Liver (tissue), 9 donors: ENCODE measurements around the gene NR2E1. TPM values are rescaled to one million over a fixed set of nuclear protein-coding genes. Genes with fewer than 3 reads are reported as not detected.

Source experiments
- DNase-seq: peaks from one replicate; pipeline ENCODE4 v3.0.0-alpha.2; 2017; ENCODE audit warnings: low spot score
- H3K27ac ChIP-seq, 2 donors: one replicate each; pipeline ENCODE4 v1.7.0; 2013; ENCODE audit warnings: inconsistent platforms in 2 of 2, low read length in 2 of 2, control low read depth in 1 of 2, low read depth in 1 of 2, mild to moderate bottlenecking in 1 of 2
- H3K27me3 ChIP-seq, 4 donors: one replicate each; pipeline versions ENCODE4 v1.6.1 to v1.7.0; 2013; ENCODE audit warnings: low read length in 3 of 4, inconsistent platforms in 1 of 4, mild to moderate bottlenecking in 1 of 4, moderate library complexity in 1 of 4; ENCODE audit not compliant: control insufficient read depth in 4 of 4, insufficient read depth in 4 of 4
- H3K36me3 ChIP-seq, 4 donors: one replicate each; pipeline versions ENCODE4 v1.6.1 to v1.7.0; 2013; ENCODE audit warnings: low read length in 3 of 4, mild to moderate bottlenecking in 3 of 4, low read depth in 1 of 4, moderate library complexity in 1 of 4; ENCODE audit not compliant: control insufficient read depth in 4 of 4, insufficient read depth in 3 of 4
- H3K4me1 ChIP-seq, 4 donors: one replicate each; pipeline versions ENCODE4 v1.6.1 to v1.7.0; 2013; ENCODE audit warnings: low read length in 3 of 4, mild to moderate bottlenecking in 3 of 4, moderate library complexity in 1 of 4; ENCODE audit not compliant: control insufficient read depth in 4 of 4, insufficient read depth in 4 of 4
- H3K4me3 ChIP-seq, 3 donors: one replicate each; pipeline versions ENCODE4 v1.6.1 to v1.7.0; 2013; ENCODE audit warnings: low read length in 3 of 3, control low read depth in 1 of 3, low read depth in 1 of 3, mild to moderate bottlenecking in 1 of 3
- H3K9ac ChIP-seq, 2 donors: one replicate each; pipeline ENCODE4 v1.7.0; 2013; ENCODE audit warnings: low read length in 2 of 2, mild to moderate bottlenecking in 2 of 2, moderate library complexity in 2 of 2, control low read depth in 1 of 2, low read depth in 1 of 2
- H3K9me3 ChIP-seq, 4 donors: one replicate each; pipeline versions ENCODE4 v1.6.1 to v1.7.0; 2013; ENCODE audit warnings: low read length in 3 of 4; ENCODE audit not compliant: control insufficient read depth in 4 of 4
- EGR1 ChIP-seq, 2 donors: IDR thresholded peaks; 2 replicates each; pipeline ENCODE4 v1.6.1; 2016 to 2018; ENCODE audit warnings: antibody characterized with exemption in 2 of 2, low read depth in 2 of 2
- FOXA1 ChIP-seq: IDR thresholded peaks from 2 replicates; pipeline ENCODE4 v1.6.1; 2016; ENCODE audit warnings: antibody characterized with exemption
- FOXA2 ChIP-seq: IDR thresholded peaks from 2 replicates; pipeline ENCODE4 v1.6.1; 2016; ENCODE audit warnings: antibody characterized with exemption
- GABPA ChIP-seq, 2 donors: IDR thresholded peaks in 1 of 2; conservative IDR thresholded peaks in 1 of 2; 2 replicates each; pipeline ENCODE4 v1.6.1; 2016; ENCODE audit warnings: antibody characterized with exemption in 2 of 2, mild to moderate bottlenecking in 1 of 2, moderate library complexity in 1 of 2
- HNF4A ChIP-seq, 2 donors: conservative IDR thresholded peaks; 2 replicates each; pipeline ENCODE4 v1.6.1; 2016; ENCODE audit warnings: antibody characterized with exemption in 2 of 2, mild to moderate bottlenecking in 2 of 2
- HNF4G ChIP-seq: IDR thresholded peaks from 2 replicates; pipeline ENCODE4 v1.6.1; 2016; ENCODE audit warnings: antibody characterized with exemption
- JUND ChIP-seq, 2 donors: IDR thresholded peaks; 2 replicates each; pipeline ENCODE4 v1.6.1; 2016; ENCODE audit warnings: antibody characterized with exemption in 2 of 2
- RAD21 ChIP-seq, 2 donors: IDR thresholded peaks; 2 replicates each; pipeline ENCODE4 v1.6.1; 2016; ENCODE audit warnings: antibody characterized with exemption in 2 of 2, mild to moderate bottlenecking in 2 of 2
- SP1 ChIP-seq: IDR thresholded peaks from 2 replicates; pipeline ENCODE4 v1.6.1; 2018; ENCODE audit warnings: antibody characterized with exemption, mild to moderate bottlenecking
- YY1 ChIP-seq: IDR thresholded peaks from 2 replicates; pipeline ENCODE4 v1.6.1; 2016; ENCODE audit warnings: antibody characterized with exemption, mild to moderate bottlenecking
- WGBS: extraction: QIAGEN DNeasy Blood & Tissue Kit; methylation state at CpG from one replicate; pipeline ENCODE4 v1.1.7; 2013; 5-methylcytosine and 5-hydroxymethylcytosine counted together
- polyA plus RNA-seq, 2 donors: library from polyadenylated mRNA; stranded (reverse) in 1 of 2; unstranded in 1 of 2; fragments of 200-250 nt in 1 of 2; fragments of >200 nt in 1 of 2; fragmentation: Nextera tagmentation in 1 of 2; extraction: Ambion mirVana in 1 of 2; gene quantifications; one replicate each; pipeline versions ENCODE4 v1.2.1 to v1.2.3, GENCODE V29; 2013 to 2015
- total RNA-seq, 2 donors: library from RNA; depleted of rRNA; stranded (reverse); fragments of >200 nt; gene quantifications; one replicate each; pipeline ENCODE4 v1.2.3, GENCODE V29; 2014
- TF ChIP-seq, protein P1 (sequence below): IDR thresholded peaks from 2 replicates; pipeline ENCODE4 v1.6.1; 2016; ENCODE audit warnings: antibody characterized with exemption
- TF ChIP-seq, protein P2 (sequence below): IDR thresholded peaks from 2 replicates; pipeline ENCODE4 v1.6.1; 2016; ENCODE audit warnings: antibody characterized with exemption, mild to moderate bottlenecking
- TF ChIP-seq, protein P3 (sequence below): fragments of 150-350 bp; IDR thresholded peaks from 2 replicates; pipeline ENCODE4 v1.5.1; 2017; ENCODE audit warnings: improper control_type of control experiment, low read depth, low read length; ENCODE audit not compliant: missing input control
- TF ChIP-seq, protein P4 (sequence below): IDR thresholded peaks from 2 replicates; pipeline ENCODE4 v1.6.1; 2016; ENCODE audit warnings: antibody characterized with exemption
- TF ChIP-seq, protein P5 (sequence below): IDR thresholded peaks from 2 replicates; pipeline ENCODE4 v1.6.1; 2016; ENCODE audit warnings: antibody characterized with exemption
- donor health status: healthy.
- donor health status: healthy.
- donor health status: healthy.
- donor health status: healthy.
- donor health status: healthy.

Gene NR2E1
- total and polyA plus RNA-seq, 4 donors = not detected

DNA sequence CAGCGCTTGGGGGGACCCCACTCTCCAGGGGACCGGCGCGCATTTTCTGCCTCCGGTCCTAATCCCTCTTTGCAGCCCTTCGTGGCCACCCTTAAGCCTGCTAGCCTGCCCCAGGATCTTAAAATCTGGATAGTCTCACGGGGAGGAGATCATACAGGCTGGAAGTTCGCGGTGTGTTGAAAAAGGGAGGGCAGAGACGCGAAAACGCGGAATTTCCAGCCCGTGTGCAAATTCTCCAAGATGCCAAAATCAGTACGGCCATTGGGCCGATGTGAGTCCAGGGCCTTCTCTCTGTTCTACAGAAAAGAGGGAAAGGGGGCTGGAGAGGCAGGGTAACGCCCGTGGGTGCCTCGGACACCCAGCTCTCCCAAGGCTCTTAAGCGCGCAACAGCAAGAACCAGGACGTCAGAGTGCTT lies 9.4 kb downstream of the NR2E1 start (continued):
- TF ChIP-seq SP1 (no peak), FOXA1 (no peak)

DNA sequence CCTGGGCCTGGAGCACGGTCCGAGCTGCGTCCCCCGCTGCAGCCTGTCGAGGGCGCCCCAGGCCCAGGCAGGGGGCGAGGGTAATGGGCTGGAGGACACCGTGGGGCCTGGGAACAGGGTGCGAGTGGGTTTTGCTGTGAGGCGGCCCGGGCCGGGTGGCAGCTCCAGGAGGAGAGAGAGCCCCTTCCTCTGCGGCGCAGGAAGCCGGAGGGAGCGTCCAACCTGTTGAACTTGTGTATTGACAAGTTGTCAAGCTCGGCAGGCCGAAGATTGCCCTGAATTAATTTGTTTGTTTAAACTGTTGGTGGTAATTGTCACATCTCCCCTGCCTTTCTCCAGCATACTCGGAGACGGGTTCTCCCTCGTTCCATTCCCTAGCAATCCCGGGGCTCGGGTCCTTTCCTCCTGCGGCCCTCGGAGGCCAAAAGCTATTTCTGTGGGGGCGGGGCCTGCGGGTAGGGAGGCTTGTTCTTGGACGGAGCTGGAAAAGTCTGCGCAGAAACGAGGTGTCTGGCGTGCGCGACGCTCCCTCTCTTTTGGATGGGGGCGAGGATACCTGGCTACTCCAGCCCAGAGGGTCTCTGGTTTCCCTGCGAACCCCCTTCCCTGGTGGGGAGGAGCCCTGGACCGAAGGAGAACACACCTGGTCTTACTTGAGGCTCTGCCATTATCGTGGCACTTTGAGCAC lies 9.9 kb downstream of the NR2E1 start:
- Histone ChIP-seq H3K4me3 (peak overlapping the region in 2 of 3 donors; percentile 1 to 32), H3K27me3 (peaks cover 0 to 32% (median 6%) of the 10 kb centered on the region in 4 donors), H3K9me3 (peaks cover 0 to 4% (median 0%) of the 10 kb centered on the region in 4 donors), H3K36me3 (no peaks in the 10 kb centered on the region), H3K27ac (no peak overlapping the region), H3K9ac (no peak overlapping the region), H3K4me1 (peaks cover 5 to 17% (median 13%) of the 10 kb centered on the region in 4 donors)
- DNase-seq = no peak
- no peak for TF ChIP-seq YY1
- no peak for TF ChIP-seq HNF4A (conservative IDR thresholded peaks at IDR 0.05)
- TF ChIP-seq EGR1 (IDR thresholded peaks at IDR 0.05; ENCODE audit: low read depth in 2 of 2) = no peak
- TF ChIP-seq GABPA (IDR thresholded peaks at IDR 0.05 in 1 of 2, conservative IDR thresholded peaks at IDR 0.05 in 1 of 2) = no peak
- TF ChIP-seq, protein P1, sequence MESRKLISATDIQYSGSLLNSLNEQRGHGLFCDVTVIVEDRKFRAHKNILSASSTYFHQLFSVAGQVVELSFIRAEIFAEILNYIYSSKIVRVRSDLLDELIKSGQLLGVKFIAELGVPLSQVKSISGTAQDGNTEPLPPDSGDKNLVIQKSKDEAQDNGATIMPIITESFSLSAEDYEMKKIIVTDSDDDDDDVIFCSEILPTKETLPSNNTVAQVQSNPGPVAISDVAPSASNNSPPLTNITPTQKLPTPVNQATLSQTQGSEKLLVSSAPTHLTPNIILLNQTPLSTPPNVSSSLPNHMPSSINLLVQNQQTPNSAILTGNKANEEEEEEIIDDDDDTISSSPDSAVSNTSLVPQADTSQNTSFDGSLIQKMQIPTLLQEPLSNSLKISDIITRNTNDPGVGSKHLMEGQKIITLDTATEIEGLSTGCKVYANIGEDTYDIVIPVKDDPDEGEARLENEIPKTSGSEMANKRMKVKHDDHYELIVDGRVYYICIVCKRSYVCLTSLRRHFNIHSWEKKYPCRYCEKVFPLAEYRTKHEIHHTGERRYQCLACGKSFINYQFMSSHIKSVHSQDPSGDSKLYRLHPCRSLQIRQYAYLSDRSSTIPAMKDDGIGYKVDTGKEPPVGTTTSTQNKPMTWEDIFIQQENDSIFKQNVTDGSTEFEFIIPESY = no peak
- TF ChIP-seq, protein P2, sequence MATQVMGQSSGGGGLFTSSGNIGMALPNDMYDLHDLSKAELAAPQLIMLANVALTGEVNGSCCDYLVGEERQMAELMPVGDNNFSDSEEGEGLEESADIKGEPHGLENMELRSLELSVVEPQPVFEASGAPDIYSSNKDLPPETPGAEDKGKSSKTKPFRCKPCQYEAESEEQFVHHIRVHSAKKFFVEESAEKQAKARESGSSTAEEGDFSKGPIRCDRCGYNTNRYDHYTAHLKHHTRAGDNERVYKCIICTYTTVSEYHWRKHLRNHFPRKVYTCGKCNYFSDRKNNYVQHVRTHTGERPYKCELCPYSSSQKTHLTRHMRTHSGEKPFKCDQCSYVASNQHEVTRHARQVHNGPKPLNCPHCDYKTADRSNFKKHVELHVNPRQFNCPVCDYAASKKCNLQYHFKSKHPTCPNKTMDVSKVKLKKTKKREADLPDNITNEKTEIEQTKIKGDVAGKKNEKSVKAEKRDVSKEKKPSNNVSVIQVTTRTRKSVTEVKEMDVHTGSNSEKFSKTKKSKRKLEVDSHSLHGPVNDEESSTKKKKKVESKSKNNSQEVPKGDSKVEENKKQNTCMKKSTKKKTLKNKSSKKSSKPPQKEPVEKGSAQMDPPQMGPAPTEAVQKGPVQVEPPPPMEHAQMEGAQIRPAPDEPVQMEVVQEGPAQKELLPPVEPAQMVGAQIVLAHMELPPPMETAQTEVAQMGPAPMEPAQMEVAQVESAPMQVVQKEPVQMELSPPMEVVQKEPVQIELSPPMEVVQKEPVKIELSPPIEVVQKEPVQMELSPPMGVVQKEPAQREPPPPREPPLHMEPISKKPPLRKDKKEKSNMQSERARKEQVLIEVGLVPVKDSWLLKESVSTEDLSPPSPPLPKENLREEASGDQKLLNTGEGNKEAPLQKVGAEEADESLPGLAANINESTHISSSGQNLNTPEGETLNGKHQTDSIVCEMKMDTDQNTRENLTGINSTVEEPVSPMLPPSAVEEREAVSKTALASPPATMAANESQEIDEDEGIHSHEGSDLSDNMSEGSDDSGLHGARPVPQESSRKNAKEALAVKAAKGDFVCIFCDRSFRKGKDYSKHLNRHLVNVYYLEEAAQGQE = no peak
- TF ChIP-seq, protein P3, sequence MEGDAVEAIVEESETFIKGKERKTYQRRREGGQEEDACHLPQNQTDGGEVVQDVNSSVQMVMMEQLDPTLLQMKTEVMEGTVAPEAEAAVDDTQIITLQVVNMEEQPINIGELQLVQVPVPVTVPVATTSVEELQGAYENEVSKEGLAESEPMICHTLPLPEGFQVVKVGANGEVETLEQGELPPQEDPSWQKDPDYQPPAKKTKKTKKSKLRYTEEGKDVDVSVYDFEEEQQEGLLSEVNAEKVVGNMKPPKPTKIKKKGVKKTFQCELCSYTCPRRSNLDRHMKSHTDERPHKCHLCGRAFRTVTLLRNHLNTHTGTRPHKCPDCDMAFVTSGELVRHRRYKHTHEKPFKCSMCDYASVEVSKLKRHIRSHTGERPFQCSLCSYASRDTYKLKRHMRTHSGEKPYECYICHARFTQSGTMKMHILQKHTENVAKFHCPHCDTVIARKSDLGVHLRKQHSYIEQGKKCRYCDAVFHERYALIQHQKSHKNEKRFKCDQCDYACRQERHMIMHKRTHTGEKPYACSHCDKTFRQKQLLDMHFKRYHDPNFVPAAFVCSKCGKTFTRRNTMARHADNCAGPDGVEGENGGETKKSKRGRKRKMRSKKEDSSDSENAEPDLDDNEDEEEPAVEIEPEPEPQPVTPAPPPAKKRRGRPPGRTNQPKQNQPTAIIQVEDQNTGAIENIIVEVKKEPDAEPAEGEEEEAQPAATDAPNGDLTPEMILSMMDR = peak; percentile 25
- TF ChIP-seq RAD21 (IDR thresholded peaks at IDR 0.05) = peak; percentile 52 to 56
- no peak for TF ChIP-seq FOXA1
- no peak for TF ChIP-seq SP1
- TF ChIP-seq, protein P4, sequence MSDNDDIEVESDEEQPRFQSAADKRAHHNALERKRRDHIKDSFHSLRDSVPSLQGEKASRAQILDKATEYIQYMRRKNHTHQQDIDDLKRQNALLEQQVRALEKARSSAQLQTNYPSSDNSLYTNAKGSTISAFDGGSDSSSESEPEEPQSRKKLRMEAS = no peak
- TF ChIP-seq, protein P5, sequence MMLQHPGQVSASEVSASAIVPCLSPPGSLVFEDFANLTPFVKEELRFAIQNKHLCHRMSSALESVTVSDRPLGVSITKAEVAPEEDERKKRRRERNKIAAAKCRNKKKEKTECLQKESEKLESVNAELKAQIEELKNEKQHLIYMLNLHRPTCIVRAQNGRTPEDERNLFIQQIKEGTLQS = no peak
- TF ChIP-seq JUND (IDR thresholded peaks at IDR 0.05) = no peak
- TF ChIP-seq HNF4G = no peak
- TF ChIP-seq FOXA2 = no peak
- 4% methylated on average over 38 of the region's 38 CpGs for WGBS
